Spinal cord (tissue), 10 donors: ENCODE results near the gene C18orf63. TPM values are rescaled to one million over a fixed set of nuclear protein-coding genes. Genes with fewer than 3 reads are reported as not detected.
"Not testable (repeated sequence)": the region's sequence is repeated elsewhere in the genome, so short reads cannot be mapped to it uniquely, and the experiment has no call there.

ENCODE experiments used
- DNase-seq, 6 donors: peaks; one replicate each; pipeline versions ENCODE4 v3.0.0 to v3.0.0-alpha.2; 2013 to 2015; ENCODE audit warnings: low spot score in 6 of 6, low read depth in 4 of 6
- H3K27ac ChIP-seq: one replicate; pipeline ENCODE4 v1.5.1; 2013; ENCODE audit warnings: low read depth, low read length, control low read depth
- H3K27me3 ChIP-seq: one replicate; pipeline ENCODE4 v1.6.1; 2013; ENCODE audit warnings: low read length; ENCODE audit not compliant: control insufficient read depth, insufficient read depth
- H3K36me3 ChIP-seq: one replicate; pipeline ENCODE4 v1.6.1; 2013; ENCODE audit warnings: low read length; ENCODE audit not compliant: control insufficient read depth, insufficient read depth
- H3K4me1 ChIP-seq: one replicate; pipeline ENCODE4 v1.6.1; 2013; ENCODE audit warnings: low read length; ENCODE audit not compliant: control insufficient read depth, insufficient read depth
- H3K4me3 ChIP-seq: one replicate; pipeline ENCODE4 v1.5.1; 2013; ENCODE audit warnings: low read depth, low read length, control low read depth
- H3K9me3 ChIP-seq: one replicate; pipeline ENCODE4 v1.6.1; 2013; ENCODE audit warnings: low read length; ENCODE audit not compliant: control insufficient read depth, insufficient read depth
- WGBS: methylation state at CpG from one replicate; pipeline ENCODE4 v1.1.5; 2013; ENCODE audit warnings: missing lambda C conversion rate; ENCODE audit not compliant: insufficient coverage; 5-methylcytosine and 5-hydroxymethylcytosine counted together
- polyA plus RNA-seq, 2 donors: library from polyadenylated mRNA; unstranded; fragments of 120-200 nt; gene quantifications; one replicate each; pipeline ENCODE4 v1.2.1, GENCODE V29; 2013; ENCODE audit not compliant: insufficient read length in 2 of 2
- total RNA-seq, 2 donors: library from RNA; depleted of rRNA in 1 of 2; stranded (reverse); fragments of 120-200 nt in 1 of 2; fragments of >200 nt in 1 of 2; gene quantifications; one replicate each; pipeline versions ENCODE4 v1.2.3 to v1.2.4, GENCODE V29; 2013 to 2014
- donor health status: healthy.

The C18orf63 gene
- total and polyA plus RNA-seq, 4 donors: not detected

- no peak for DNase-seq
- H3K27me3 ChIP-seq: no peaks in the 10 kb centered on the region
- no peaks in the 10 kb centered on the region for H3K4me1 ChIP-seq
- 89% methylated on average over 22 of the region's 22 CpGs for WGBS
- H3K9me3 ChIP-seq: no peaks in the 10 kb centered on the region
- no peak overlapping the region for H3K27ac ChIP-seq
- no peaks in the 10 kb centered on the region for H3K36me3 ChIP-seq
- H3K4me3 ChIP-seq: no peak overlapping the region
Measured at GRCh38 chr18:74314759-74315463, 728 bp upstream of the C18orf63 start.

- 96% methylated on average over 23 of the region's 29 CpGs for WGBS
- Histone ChIP-seq H3K4me1 (no peaks in the 10 kb centered on the region), H3K27me3 (no peaks in the 10 kb centered on the region), H3K9me3 (no peaks in the 10 kb centered on the region), H3K27ac (no peak overlapping the region), H3K36me3 (no peaks in the 10 kb centered on the region), H3K4me3 (no peak overlapping the region)
- DNase-seq: no peak
Measured at GRCh38 chr18:74316257-74317170, 875 bp downstream of the C18orf63 start.

GRCh38 chr18:74326231-74326630 lies 10.6 kb downstream of the C18orf63 start:
- no peaks in the 10 kb centered on the region for H3K4me1 ChIP-seq
- no peaks in the 10 kb centered on the region for H3K9me3 ChIP-seq
- WGBS: 86% methylated on average over 1 of the region's 2 CpGs
- no peak for DNase-seq
- H3K27me3 ChIP-seq: no peaks in the 10 kb centered on the region
- H3K36me3 ChIP-seq: no peaks in the 10 kb centered on the region
- no peak overlapping the region for H3K4me3 ChIP-seq
- no peak overlapping the region for H3K27ac ChIP-seq

GRCh38 chr18:74326791-74327190 lies 11.2 kb downstream of the C18orf63 start:
- DNase-seq, H3K27me3 ChIP-seq, H3K4me1 ChIP-seq, H3K4me3 ChIP-seq, H3K9me3 ChIP-seq, H3K36me3 ChIP-seq, H3K27ac ChIP-seq: not testable (repeated sequence)
- no CpG with 5 or more reads among the region's 3 CpGs for WGBS

- WGBS: 100% methylated on average over 1 of the region's 2 CpGs
- Histone ChIP-seq H3K27ac (no peak overlapping the region), H3K9me3 (no peaks in the 10 kb centered on the region), H3K4me1 (no peaks in the 10 kb centered on the region), H3K27me3 (no peaks in the 10 kb centered on the region), H3K36me3 (no peaks in the 10 kb centered on the region), H3K4me3 (no peak overlapping the region)
- DNase-seq: no peak
Measured at GRCh38 chr18:74328206-74328605, 12.6 kb downstream of the C18orf63 start.

- H3K27me3 ChIP-seq: no peaks in the 10 kb centered on the region
- no CpG with 5 or more reads among the region's 1 CpG for WGBS
- no peaks in the 10 kb centered on the region for H3K4me1 ChIP-seq
- DNase-seq: no peak
- H3K9me3 ChIP-seq: no peaks in the 10 kb centered on the region
- no peak overlapping the region for H3K27ac ChIP-seq
- H3K4me3 ChIP-seq: no peak overlapping the region
- no peaks in the 10 kb centered on the region for H3K36me3 ChIP-seq
Measured at GRCh38 chr18:74329688-74330205, 14.1 kb downstream of the C18orf63 start.

GRCh38 chr18:74331404-74331803 lies 15.8 kb downstream of the C18orf63 start:
- peak in 2 of 6 donors; percentile 18 to 22 for DNase-seq
- H3K4me3 ChIP-seq: no peak overlapping the region
- H3K27me3 ChIP-seq: no peaks in the 10 kb centered on the region
- no peaks in the 10 kb centered on the region for H3K4me1 ChIP-seq
- H3K9me3 ChIP-seq: no peaks in the 10 kb centered on the region
- WGBS: no CpG with 5 or more reads among the region's 2 CpGs
- H3K36me3 ChIP-seq: no peaks in the 10 kb centered on the region
- no peak overlapping the region for H3K27ac ChIP-seq

GRCh38 chr18:74333091-74333490 lies 17.5 kb downstream of the C18orf63 start:
- Histone ChIP-seq H3K9me3 (no peaks in the 10 kb centered on the region), H3K4me1 (no peaks in the 10 kb centered on the region), H3K36me3 (no peaks in the 10 kb centered on the region), H3K4me3 (no peak overlapping the region), H3K27me3 (no peaks in the 10 kb centered on the region), H3K27ac (no peak overlapping the region)
- no peak for DNase-seq
- WGBS: no CpG with 5 or more reads among the region's 1 CpG

GRCh38 chr18:74334242-74334893 lies 18.7 kb downstream of the C18orf63 start:
- H3K4me3 ChIP-seq: no peak overlapping the region
- DNase-seq: no peak
- no peaks in the 10 kb centered on the region for H3K27me3 ChIP-seq
- no peaks in the 10 kb centered on the region for H3K4me1 ChIP-seq
- H3K9me3 ChIP-seq: no peaks in the 10 kb centered on the region
- no peak overlapping the region for H3K27ac ChIP-seq
- no peaks in the 10 kb centered on the region for H3K36me3 ChIP-seq
